Transverse colon (tissue), 4 donors: Measurements from ENCODE around the gene TMPRSS11B. TPM values are rescaled to one million over a fixed set of nuclear protein-coding genes. Genes with fewer than 3 reads are reported as not detected.

Experiments
- DNase-seq: peaks from one replicate; pipeline ENCODE4 v3.0.0-alpha.2; 2019
- H3K27ac ChIP-seq, 4 donors: fragments of 200-600 bp; sonication (generic); 2 replicates each; pipeline ENCODE4 v1.5.1; 2016 to 2018; ENCODE audit warnings: inconsistent platforms in 4 of 4
- H3K27me3 ChIP-seq: fragments of 200-600 bp; sonication (generic); 2 replicates; pipeline ENCODE4 v1.5.1; 2017; ENCODE audit warnings: inconsistent platforms
- H3K36me3 ChIP-seq, 4 donors: fragments of 200-600 bp; sonication (generic); 2 replicates each; pipeline ENCODE4 v1.5.1; 2017 to 2019; ENCODE audit warnings: inconsistent platforms in 4 of 4
- H3K4me1 ChIP-seq, 4 donors: fragments of 200-600 bp; sonication (generic); 2 replicates each; pipeline ENCODE4 v1.5.1; 2017 to 2020; ENCODE audit warnings: inconsistent platforms in 4 of 4
- H3K4me3 ChIP-seq, 4 donors: fragments of 200-600 bp; sonication (generic); 1 replicate in 1 of 4; 2 replicates in 3 of 4; pipeline versions ENCODE4 v1.5.1 to v1.6.1; 2017 to 2019; ENCODE audit warnings: inconsistent platforms in 4 of 4
- H3K9me3 ChIP-seq, 2 donors: fragments of 200-600 bp; sonication (generic); 2 replicates each; pipeline ENCODE4 v1.5.1; 2017 to 2019; ENCODE audit warnings: inconsistent platforms in 2 of 2
- CTCF ChIP-seq, 5 experiments: fragments of 200-600 bp in 3 of 5; fragments of 450-650 bp in 2 of 5; sonication (generic) in 3 of 5; IDR thresholded peaks; 1 replicate in 2 of 5; 2 replicates in 3 of 5; pipeline ENCODE4 v1.5.1; 2016 to 2017; ENCODE audit warnings: antibody characterized with exemption in 5 of 5, inconsistent platforms in 3 of 5, mild to moderate bottlenecking in 2 of 5, moderate library complexity in 1 of 5
- EP300 ChIP-seq: sonication (generic); formaldehyde crosslinking; IDR thresholded peaks from one replicate; pipeline ENCODE4 v1.6.1; 2017; ENCODE audit warnings: antibody characterized with exemption, low read depth
- POLR2A ChIP-seq: fragments of 450-650 bp; IDR thresholded peaks from one replicate; pipeline ENCODE4 v1.6.1; 2016; ENCODE audit warnings: antibody characterized with exemption, mild to moderate bottlenecking, moderate library complexity
- POLR2AphosphoS5 ChIP-seq, 3 donors: sonication (generic); formaldehyde crosslinking; IDR thresholded peaks; one replicate each; pipeline ENCODE4 v1.6.1; 2016; ENCODE audit warnings: antibody characterized with exemption in 3 of 3
- WGBS, 2 donors: methylation state at CpG; one replicate each; pipeline ENCODE4 v1.1.5; 2018; ENCODE audit warnings: low coverage in 1 of 2; 5-methylcytosine and 5-hydroxymethylcytosine counted together
- in situ Hi-C, 4 donors: fragments of 200-750 bp; cut with MboI; loops; one replicate each; pipeline versions ENCODE4 v1.15.0 to v1.15.1; 2017; ENCODE audit warnings: low sequenced_read_pairs in 3 of 4, low pct_ligation_motif_present in 1 of 4, low pct_unique_long_range_greater_than_20kb in 1 of 4
- intact Hi-C: fragments of 100-400 bp; cut with DNase I; formaldehyde crosslinking; loops from one replicate; pipeline ENCODE4 v1.15.1; 2023; ENCODE audit warnings: low total_unique reads
- total RNA-seq, 4 donors: library from RNA; depleted of rRNA; stranded (reverse); fragments of >200 nt; gene quantifications; one replicate each; pipeline ENCODE4 v1.1.0, GENCODE V29; 2016

TMPRSS11B gene
- total RNA-seq, 4 donors from 2014 or later: not detected

GRCh38 chr4:68180849-68181526 is 64.5 kb downstream of the TMPRSS11B start:
- TF ChIP-seq EP300 (no peak), CTCF (IDR thresholded peaks at IDR 0.05) (no peak), POLR2AphosphoS5 (IDR thresholded peaks at IDR 0.05) (no peak), POLR2A (no peak)
- intact Hi-C loops (no loop called here), in situ Hi-C loops (no loop called here)
- Histone ChIP-seq H3K4me1 (no peaks in the 10 kb centered on the region), H3K4me3 (no peak overlapping the region), H3K27me3 (no peaks in the 10 kb centered on the region), H3K36me3 (no peaks in the 10 kb centered on the region), H3K27ac (no peak overlapping the region), H3K9me3 (no peaks in the 10 kb centered on the region)
- 40 to 51% methylated on average over 1 of the region's 1 CpG for WGBS, 2 donors
- no peak for DNase-seq

GRCh38 chr4:68176904-68177303 is 68.6 kb downstream of the TMPRSS11B start:
- DNase-seq: no peak
- no peaks in the 10 kb centered on the region for H3K36me3 ChIP-seq
- H3K9me3 ChIP-seq: no peaks in the 10 kb centered on the region
- TF ChIP-seq CTCF (IDR thresholded peaks at IDR 0.05) (no peak), EP300 (no peak), POLR2A (no peak), POLR2AphosphoS5 (IDR thresholded peaks at IDR 0.05) (no peak)
- H3K27ac ChIP-seq: no peak overlapping the region
- H3K4me3 ChIP-seq: no peak overlapping the region
- H3K27me3 ChIP-seq: no peaks in the 10 kb centered on the region
- no peaks in the 10 kb centered on the region for H3K4me1 ChIP-seq
- in situ Hi-C loops (no loop called here), intact Hi-C loops (no loop called here)
- 33 to 54% methylated on average over 2 of the region's 2 CpGs for WGBS, 2 donors

Other genes starting within 250 kb of the TMPRSS11B start
- not detected for gene TMPRSS11F, start 115.8 kb downstream of the TMPRSS11B start, total RNA-seq
- 100 to 1,000 TPM in 1 of 4 donors, 10 to 100 TPM in 3; 47.4 to 183 (median 82.7) TPM for gene YTHDC1, start 104.4 kb upstream of the TMPRSS11B start, total RNA-seq
- gene TMPRSS11E, start 201.8 kb upstream of the TMPRSS11B start, total RNA-seq: not detected